Measurements from ENCODE around the gene USP24.

USP24 gene

GRCh38 chr1:55049914-55050278, 165.3 kb downstream of the USP24 start:
- no peak for TF ChIP-seq CTCF (IDR thresholded peaks at IDR 0.05; ENCODE audit: low read depth, low read length, missing control alignments)
- Histone ChIP-seq H3K27ac (no peak overlapping the region), H3K27me3 (replicated peaks) (no peaks in the 10 kb centered on the region), H3K4me3 (ENCODE audit: low read depth, low read length) (no peak overlapping the region), H3K36me3 (replicated peaks) (no peaks in the 10 kb centered on the region)
- in situ Hi-C loops (cut with HindIII; ENCODE audit: low pct_ligation_motif_present, low sequenced_read_pairs) = no loop called here
- peak; percentile 57 for DNase-seq

- no peak for DNase-seq
- H3K27me3 ChIP-seq (replicated peaks) = no peaks in the 10 kb centered on the region
- H3K27ac ChIP-seq = no peak overlapping the region
- TF ChIP-seq CTCF (IDR thresholded peaks at IDR 0.05; ENCODE audit: low read depth, low read length, missing control alignments) = no peak
- H3K4me3 ChIP-seq (ENCODE audit: low read depth, low read length) = no peak overlapping the region
- in situ Hi-C loops (cut with HindIII; ENCODE audit: low pct_ligation_motif_present, low sequenced_read_pairs) = no loop called here
- no peaks in the 10 kb centered on the region for H3K36me3 ChIP-seq (replicated peaks)
Observed at GRCh38 chr1:55049271-55049913, 165.8 kb downstream of the USP24 start.

- DNase-seq = no peak
- H3K27me3 ChIP-seq (replicated peaks) = no peaks in the 10 kb centered on the region
- in situ Hi-C loops (cut with HindIII; ENCODE audit: low pct_ligation_motif_present, low sequenced_read_pairs) = no loop called here
- no peak for TF ChIP-seq CTCF (IDR thresholded peaks at IDR 0.05; ENCODE audit: low read depth, low read length, missing control alignments)
- H3K36me3 ChIP-seq (replicated peaks) = no peaks in the 10 kb centered on the region
- H3K27ac ChIP-seq = no peak overlapping the region
- no peak overlapping the region for H3K4me3 ChIP-seq (ENCODE audit: low read depth, low read length)
Observed at GRCh38 chr1:55048453-55049270, 166.5 kb downstream of the USP24 start.

- DNase-seq = no peak
- H3K27me3 ChIP-seq (replicated peaks) = no peaks in the 10 kb centered on the region
- in situ Hi-C loops (cut with HindIII; ENCODE audit: low pct_ligation_motif_present, low sequenced_read_pairs) = no loop called here
- no peak for TF ChIP-seq CTCF (IDR thresholded peaks at IDR 0.05; ENCODE audit: low read depth, low read length, missing control alignments)
- H3K4me3 ChIP-seq (ENCODE audit: low read depth, low read length) = no peak overlapping the region
- no peaks in the 10 kb centered on the region for H3K36me3 ChIP-seq (replicated peaks)
- no peak overlapping the region for H3K27ac ChIP-seq
Observed at GRCh38 chr1:55047611-55048010, 167.6 kb downstream of the USP24 start.

GRCh38 chr1:55046871-55047270, 168.3 kb downstream of the USP24 start:
- no peak overlapping the region for H3K27ac ChIP-seq
- in situ Hi-C loops (cut with HindIII; ENCODE audit: low pct_ligation_motif_present, low sequenced_read_pairs) = no loop called here
- TF ChIP-seq CTCF (IDR thresholded peaks at IDR 0.05; ENCODE audit: low read depth, low read length, missing control alignments) = no peak
- no peak for DNase-seq
- H3K36me3 ChIP-seq (replicated peaks) = no peaks in the 10 kb centered on the region
- H3K27me3 ChIP-seq (replicated peaks) = peaks cover 4% of the 10 kb centered on the region
- H3K4me3 ChIP-seq (ENCODE audit: low read depth, low read length) = no peak overlapping the region

Data from brain microvascular endothelial cell (primary cell).